CD14-positive monocyte (primary cell): ENCODE results near the gene VRK3. TPM values are rescaled to one million over a fixed set of nuclear protein-coding genes. Genes with fewer than 3 reads are reported as not detected.
"Not testable (repeated sequence)": the region's sequence is repeated elsewhere in the genome, so short reads cannot be mapped to it uniquely, and the experiment has no call there.

Source experiments
- DNase-seq, 3 donors: peaks; one replicate each; pipeline ENCODE4 v3.0.0-alpha.2; 2011 to 2022
- H2AFZ ChIP-seq: 2 replicates; pipeline ENCODE4 v1.6.0; 2012; ENCODE audit warnings: mild to moderate bottlenecking, low read depth, low read length, inconsistent platforms; ENCODE audit not compliant: insufficient read depth, poor library complexity, severe bottlenecking
- H3K27ac ChIP-seq, 2 donors: 1 replicate in 1 of 2; 2 replicates in 1 of 2; pipeline ENCODE4 v1.5.1; 2012 to 2013; ENCODE audit warnings: low read length in 2 of 2, control low read depth in 1 of 2, inconsistent platforms in 1 of 2, low read depth in 1 of 2, mild to moderate bottlenecking in 1 of 2
- H3K27me3 ChIP-seq, 2 donors: one replicate each; pipeline versions ENCODE4 v1.6.0 to v1.6.1; 2011 to 2013; ENCODE audit warnings: low read length in 2 of 2; ENCODE audit not compliant: control insufficient read depth in 2 of 2, insufficient read depth in 2 of 2
- H3K36me3 ChIP-seq, 2 donors: replicated peaks in 1 of 2; 1 replicate in 1 of 2; 2 replicates in 1 of 2; pipeline versions ENCODE4 v1.5.1 to v1.6.1; 2012 to 2013; ENCODE audit warnings: low read length in 2 of 2, control low read depth in 1 of 2, inconsistent platforms in 1 of 2, mild to moderate bottlenecking in 1 of 2; ENCODE audit not compliant: insufficient read depth in 2 of 2, control insufficient read depth in 1 of 2
- H3K4me1 ChIP-seq, 2 donors: 1 replicate in 1 of 2; 2 replicates in 1 of 2; pipeline versions ENCODE4 v1.5.1 to v1.6.1; 2012 to 2013; ENCODE audit warnings: low read length in 2 of 2, control low read depth in 1 of 2, inconsistent platforms in 1 of 2, mild to moderate bottlenecking in 1 of 2, moderate library complexity in 1 of 2; ENCODE audit not compliant: insufficient read depth in 2 of 2, control insufficient read depth in 1 of 2
- H3K4me2 ChIP-seq: replicated peaks from 2 replicates; pipeline ENCODE3; 2012; ENCODE audit warnings: low read length, moderate library complexity, mild to moderate bottlenecking; ENCODE audit not compliant: poor library complexity, severe bottlenecking; ENCODE audit errors: extremely low read depth
- H3K4me3 ChIP-seq, 3 experiments: fragments of 200-600 bp in 1 of 3; sonication (generic) in 1 of 3; replicated peaks in 1 of 3; 1 replicate in 2 of 3; 2 replicates in 1 of 3; pipeline ENCODE4 v1.5.1; 2011 to 2013; ENCODE audit warnings: low read length in 3 of 3, mild to moderate bottlenecking in 3 of 3, control low read depth in 2 of 3, low read depth in 2 of 3, inconsistent platforms in 1 of 3, moderate library complexity in 1 of 3
- H3K79me2 ChIP-seq: 2 replicates; pipeline ENCODE4 v1.6.0; 2012; ENCODE audit warnings: mild to moderate bottlenecking, control low read depth, inconsistent platforms, low read length, moderate library complexity; ENCODE audit not compliant: insufficient read depth
- H3K9ac ChIP-seq: 2 replicates; pipeline ENCODE4 v1.6.0; 2017; ENCODE audit warnings: low read length, mild to moderate bottlenecking; ENCODE audit not compliant: insufficient read depth, poor library complexity, severe bottlenecking
- H3K9me3 ChIP-seq, 2 donors: replicated peaks in 1 of 2; 1 replicate in 1 of 2; 2 replicates in 1 of 2; pipeline versions ENCODE4 v1.5.1 to v1.6.1; 2012 to 2013; ENCODE audit warnings: low read length in 2 of 2, control low read depth in 1 of 2; ENCODE audit not compliant: control insufficient read depth in 1 of 2, insufficient read depth in 1 of 2
- H4K20me1 ChIP-seq: 2 replicates; pipeline ENCODE4 v1.6.0; 2012; ENCODE audit warnings: mild to moderate bottlenecking, low read length, control low read depth, moderate library complexity; ENCODE audit not compliant: insufficient read depth
- H3K27ac Mint-ChIP-seq, 7 donors: one replicate each; pipeline ENCODE4 v1.8.0; 2020; ENCODE audit warnings: mild to moderate bottlenecking in 7 of 7, mixed read lengths in 7 of 7, moderate library complexity in 6 of 7, inconsistent platforms in 2 of 7
- H3K27me3 Mint-ChIP-seq, 3 donors: one replicate each; pipeline ENCODE4 v1.8.0; 2021 to 2022; ENCODE audit warnings: low read depth in 3 of 3, mild to moderate bottlenecking in 3 of 3, mixed read lengths in 3 of 3, moderate library complexity in 3 of 3, inconsistent platforms in 1 of 3
- H3K36me3 Mint-ChIP-seq, 2 donors: one replicate each; pipeline ENCODE4 v1.8.0; 2020; ENCODE audit warnings: mixed read lengths in 2 of 2, inconsistent platforms in 1 of 2, mild to moderate bottlenecking in 1 of 2
- H3K4me1 Mint-ChIP-seq: one replicate; pipeline ENCODE4 v1.8.0; 2020; ENCODE audit warnings: mild to moderate bottlenecking, mixed read lengths
- H3K4me3 Mint-ChIP-seq, 2 donors: one replicate each; pipeline ENCODE4 v1.8.0; 2020; ENCODE audit warnings: mild to moderate bottlenecking in 2 of 2, mixed read lengths in 2 of 2, moderate library complexity in 1 of 2
- H3K9me3 Mint-ChIP-seq, 7 donors: one replicate each; pipeline ENCODE4 v1.8.0; 2020 to 2022; ENCODE audit warnings: mixed read lengths in 7 of 7, mild to moderate bottlenecking in 6 of 7, moderate library complexity in 6 of 7, inconsistent platforms in 2 of 7
- CTCF ChIP-seq: fragments of 200-600 bp; IDR thresholded peaks from one replicate; pipeline ENCODE4 v1.8.0; 2022; ENCODE audit warnings: antibody characterized with exemption, mild to moderate bottlenecking
- WGBS: methylation state at CpG from one replicate; pipeline ENCODE4 v1.1.5; 2013; ENCODE audit warnings: missing lambda C conversion rate; ENCODE audit not compliant: insufficient coverage; 5-methylcytosine and 5-hydroxymethylcytosine counted together
- intact Hi-C, 2 donors: fragments of 100-400 bp; cut with micrococcal nuclease; formaldehyde crosslinking; loops; one replicate each; pipeline versions ENCODE4 v1.15.0 to v1.15.1; 2023
- polyA plus RNA-seq, 3 donors: library from polyadenylated mRNA; depleted of rRNA in 1 of 3; unstranded in 2 of 3; stranded (reverse) in 1 of 3; fragments of 300-500 nt in 2 of 3; fragments of >200 nt in 1 of 3; fragmentation: Illumina TruSeq in 2 of 3; gene quantifications; 1 replicate in 2 of 3; 2 replicates in 1 of 3; pipeline ENCODE4 v1.2.3, GENCODE V29; 2012 to 2021

VRK3 gene
- polyA plus RNA-seq, 3 donors: 42.8 to 47.3 (median 46.8) TPM

- Mint-ChIP-seq H3K36me3 (peaks cover 13 to 14% of the 10 kb centered on the region in 2 donors), H3K4me3 (peak overlapping the region in 1 of 2 donors; percentile 39), H3K27me3 (peaks cover 4 to 12% (median 7%) of the 10 kb centered on the region in 3 donors), H3K9me3 (peaks cover 0 to 2% (median 0%) of the 10 kb centered on the region in 7 donors), H3K4me1 (peaks cover 58% of the 10 kb centered on the region), H3K27ac (peak overlapping the region; percentile 72 to 96 (median 91))
- Histone ChIP-seq H3K9me3 (no peaks in the 10 kb centered on the region), H3K4me2 (peak overlapping the region; percentile 61), H3K4me3 (peak overlapping the region in 1 of 3 experiments; percentile 70), H2AFZ (no peak overlapping the region), H3K9ac (peak overlapping the region; percentile 8), H3K27ac (peak overlapping the region; percentile 77 to 80), H4K20me1 (peaks cover 18% of the 10 kb centered on the region), H3K27me3 (no peaks in the 10 kb centered on the region), H3K4me1 (peaks cover 63 to 71% of the 10 kb centered on the region in 2 donors), H3K36me3 (peaks cover 16 to 18% of the 10 kb centered on the region in 2 donors), H3K79me2 (no peaks in the 10 kb centered on the region)
- intact Hi-C loops: loop anchor here in 1 of 2 donors (2.0 kb wide), 1 partner anchor 24 kb away; no protein-coding TSS in a partner anchor
- 0% methylated on average over 4 of the region's 5 CpGs for WGBS
- DNase-seq: peak; percentile 73 to 89 (median 88)
- no peak for TF ChIP-seq CTCF
Observed at GRCh38 chr19:49968279-49968922, 56.8 kb downstream of the VRK3 start.

- H3K79me2 ChIP-seq, H3K9me3 ChIP-seq, H4K20me1 ChIP-seq, H3K27ac ChIP-seq, H3K36me3 ChIP-seq, H2AFZ ChIP-seq, H3K36me3 Mint-ChIP-seq, H3K9ac ChIP-seq, H3K27me3 ChIP-seq, intact Hi-C loops, H3K27me3 Mint-ChIP-seq, H3K9me3 Mint-ChIP-seq: not testable (repeated sequence)
- Histone ChIP-seq H3K4me3 (peak within 1 kb of the TSS in 1 of 3 experiments; percentile 47), H3K4me2 (peak within 1 kb of the TSS; percentile 54), H3K4me1 (peaks cover 23 to 26% of the 10 kb centered on the region in 2 donors)
- DNase-seq: peak in 2 of 3 donors; percentile 28 to 29
- H3K4me1 Mint-ChIP-seq: peaks cover 28% of the 10 kb centered on the region
- WGBS: no CpG with 5 or more reads among the region's 10 CpGs
- H3K4me3 Mint-ChIP-seq: peak within 1 kb of the TSS in 1 of 2 donors; percentile 46
- peak within 1 kb of the TSS in 5 of 7 donors; percentile 11 to 78 (median 40) for H3K27ac Mint-ChIP-seq
Observed at GRCh38 chr19:49960980-49961379, 64.2 kb downstream of the VRK3 start, which contains the start of gene SIGLEC11. TSS of gene SIGLEC11 (minus strand) at chr19:49961172. CDS start at chr19:49961081, 91 bp downstream.

- H3K4me3 Mint-ChIP-seq, H3K9me3 Mint-ChIP-seq, H3K4me2 ChIP-seq, H3K27me3 Mint-ChIP-seq, H3K27me3 ChIP-seq, H3K36me3 Mint-ChIP-seq, H3K27ac ChIP-seq, DNase-seq, H3K79me2 ChIP-seq, intact Hi-C loops, H2AFZ ChIP-seq, H3K27ac Mint-ChIP-seq, H3K9ac ChIP-seq, H3K9me3 ChIP-seq, H3K4me3 ChIP-seq, H4K20me1 ChIP-seq, H3K36me3 ChIP-seq: not testable (repeated sequence)
- peaks cover 24 to 29% of the 10 kb centered on the region in 2 donors for H3K4me1 ChIP-seq
- peaks cover 29% of the 10 kb centered on the region for H3K4me1 Mint-ChIP-seq
- WGBS: no CpG with 5 or more reads among the region's 12 CpGs
Observed at GRCh38 chr19:49959892-49960291, 65.3 kb downstream of the VRK3 start.

GRCh38 chr19:49958596-49958995, 66.6 kb downstream of the VRK3 start:
- intact Hi-C loops, H3K4me3 ChIP-seq, H4K20me1 ChIP-seq, H3K4me3 Mint-ChIP-seq, H3K27me3 ChIP-seq, H3K27me3 Mint-ChIP-seq, H3K36me3 Mint-ChIP-seq, H3K9ac ChIP-seq, H3K79me2 ChIP-seq, H3K27ac Mint-ChIP-seq, H3K9me3 ChIP-seq, H3K9me3 Mint-ChIP-seq, H2AFZ ChIP-seq, DNase-seq, H3K27ac ChIP-seq, H3K36me3 ChIP-seq, H3K4me2 ChIP-seq: not testable (repeated sequence)
- peaks cover 42% of the 10 kb centered on the region for H3K4me1 Mint-ChIP-seq
- peaks cover 37 to 42% of the 10 kb centered on the region in 2 donors for H3K4me1 ChIP-seq
- 83% methylated on average over 10 of the region's 13 CpGs for WGBS
